ENCODE measurements around the gene MZT1.

- TF ChIP-seq CTCF (IDR thresholded peaks at IDR 0.05), result no peak
- TF ChIP-seq ZFX (IDR thresholded peaks at IDR 0.05; ENCODE audit: borderline replicate concordance), result no peak
Measured at GRCh38 chr13:72737033-72737432, 9.6 kb upstream of the MZT1 start.
